Measurements from ENCODE around the gene FTO.

Gene FTO

GRCh38 chr16:54072237-54072636 lies 368.3 kb downstream of the FTO start:
- no peak for TF ChIP-seq CTCF (IDR thresholded peaks at IDR 0.05)
- Histone ChIP-seq H3K36me3 (no peaks in the 10 kb centered on the region), H3K27me3 (no peaks in the 10 kb centered on the region), H3K4me1 (no peaks in the 10 kb centered on the region), H3K9me3 (no peaks in the 10 kb centered on the region), H3K27ac (no peak overlapping the region), H3K4me3 (no peak overlapping the region)
- no peak for DNase-seq
- intact Hi-C loops (cut with DNase I; ENCODE audit: low total_unique reads): no loop called here

- TF ChIP-seq CTCF (IDR thresholded peaks at IDR 0.05): no peak
- no peak for DNase-seq
- no peaks in the 10 kb centered on the region for H3K36me3 ChIP-seq
- H3K9me3 ChIP-seq: no peaks in the 10 kb centered on the region
- no peak overlapping the region for H3K4me3 ChIP-seq
- no peak overlapping the region for H3K27ac ChIP-seq
- no peaks in the 10 kb centered on the region for H3K27me3 ChIP-seq
- intact Hi-C loops (cut with DNase I; ENCODE audit: low total_unique reads): no loop called here
- no peaks in the 10 kb centered on the region for H3K4me1 ChIP-seq
Measured at GRCh38 chr16:54073356-54073755, 369.4 kb downstream of the FTO start.

GRCh38 chr16:54075446-54075845 lies 371.5 kb downstream of the FTO start:
- TF ChIP-seq CTCF (IDR thresholded peaks at IDR 0.05): no peak
- Histone ChIP-seq H3K9me3 (no peaks in the 10 kb centered on the region), H3K27me3 (no peaks in the 10 kb centered on the region), H3K36me3 (no peaks in the 10 kb centered on the region), H3K4me3 (no peak overlapping the region), H3K4me1 (no peaks in the 10 kb centered on the region), H3K27ac (no peak overlapping the region)
- intact Hi-C loops (cut with DNase I; ENCODE audit: low total_unique reads): no loop called here
- DNase-seq: no peak

DNA sequence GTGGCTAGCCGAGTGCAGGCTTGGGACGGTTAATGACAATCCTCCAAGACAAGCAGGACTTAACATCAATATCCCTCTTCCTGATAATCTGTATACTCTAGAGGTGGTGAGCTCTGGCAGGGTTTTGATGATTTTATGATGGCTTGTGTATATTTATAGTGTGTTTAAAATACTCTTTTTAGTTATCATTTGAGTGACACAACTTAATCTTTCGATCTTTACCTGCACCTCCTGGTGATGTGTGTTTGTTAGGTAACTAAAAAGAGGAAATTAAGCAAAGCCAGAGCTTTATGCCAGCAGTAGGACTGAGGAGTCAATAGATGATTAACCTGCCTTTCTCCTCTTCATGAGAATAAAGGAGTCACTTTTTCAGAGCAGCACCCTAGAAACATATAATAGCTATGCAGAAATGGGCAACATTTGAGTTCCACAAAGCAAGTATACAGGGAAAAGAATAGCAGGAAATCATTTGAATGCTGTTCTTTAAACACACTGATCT lies 372.1 kb downstream of the FTO start:
- H3K36me3 ChIP-seq: no peaks in the 10 kb centered on the region

DNA sequence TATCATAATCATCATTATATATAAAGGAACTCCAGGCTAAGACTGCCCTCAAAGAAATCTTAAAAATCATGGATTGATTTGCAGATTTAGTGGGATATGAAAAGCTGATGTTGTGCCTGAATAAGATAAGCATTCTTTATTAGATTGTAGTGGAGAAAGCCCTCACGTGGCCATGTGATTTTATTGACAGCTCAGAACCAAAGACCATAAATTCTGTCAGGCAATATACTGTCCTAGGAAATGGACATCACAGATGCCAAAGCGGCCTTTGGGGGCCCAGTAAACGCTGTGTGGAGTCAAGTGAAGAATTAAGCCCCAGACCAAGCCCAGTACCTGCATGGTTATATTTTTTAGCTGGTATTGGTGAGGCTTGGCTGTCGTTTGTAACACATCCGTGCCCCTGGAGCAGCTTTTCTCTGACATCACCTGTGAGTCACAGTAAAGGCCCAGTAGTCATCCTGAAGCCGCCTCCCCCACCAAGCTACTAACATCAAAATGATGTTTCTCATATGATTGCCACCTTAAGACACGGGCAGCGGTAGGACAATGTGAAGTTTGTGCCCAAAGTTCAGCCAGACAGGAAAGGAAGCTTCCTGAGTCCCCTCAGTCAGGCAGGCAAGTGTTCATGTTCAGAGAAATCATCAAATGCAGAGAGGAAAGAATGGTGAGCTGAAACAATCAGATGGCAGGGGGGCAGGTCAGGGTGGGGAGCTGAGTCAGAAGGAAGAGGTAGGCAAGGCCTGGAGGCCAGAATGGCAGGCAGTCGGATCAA lies 373.3 kb downstream of the FTO start:
- no peak for DNase-seq
- H3K9me3 ChIP-seq: no peaks in the 10 kb centered on the region
- H3K4me1 ChIP-seq: no peaks in the 10 kb centered on the region
- H3K36me3 ChIP-seq: no peaks in the 10 kb centered on the region
- intact Hi-C loops (cut with DNase I; ENCODE audit: low total_unique reads): no loop called here
- no peaks in the 10 kb centered on the region for H3K27me3 ChIP-seq
- H3K27ac ChIP-seq: no peak overlapping the region
- no peak for TF ChIP-seq CTCF (IDR thresholded peaks at IDR 0.05)
- no peak overlapping the region for H3K4me3 ChIP-seq

More for the DNA sequence above, 372.1 kb downstream of the FTO start:
- no peak for TF ChIP-seq CTCF (IDR thresholded peaks at IDR 0.05)
- no peak overlapping the region for H3K27ac ChIP-seq
- no peaks in the 10 kb centered on the region for H3K9me3 ChIP-seq
- H3K27me3 ChIP-seq: no peaks in the 10 kb centered on the region
- intact Hi-C loops (cut with DNase I; ENCODE audit: low total_unique reads): no loop called here
- no peak for DNase-seq
- no peaks in the 10 kb centered on the region for H3K4me1 ChIP-seq
- H3K4me3 ChIP-seq: no peak overlapping the region
